HG03025 (cell line): ENCODE measurements around the gene ALPK1.
"Not testable (repeated sequence)": the region's sequence is repeated elsewhere in the genome, so short reads cannot be mapped to it uniquely, and the experiment has no call there.

Source experiments
- ATAC-seq: cut with Tn5 transposase; IDR thresholded peaks from one replicate; pipeline ENCODE4 v1.9.1; 2021; ENCODE audit warnings: mild to moderate bottlenecking, moderate library complexity; ENCODE audit not compliant: unreplicated experiment, low FRiP score

ALPK1 gene

GRCh38 chr4:112282860-112283667 is 14.1 kb upstream of the ALPK1 start:
- ATAC-seq, result no peak

- no peak for ATAC-seq
Observed at GRCh38 chr4:112284166-112284565, 13.0 kb upstream of the ALPK1 start.

GRCh38 chr4:112284662-112285411 is 12.3 kb upstream of the ALPK1 start:
- ATAC-seq, result no peak

- ATAC-seq, result no peak
Observed at GRCh38 chr4:112287258-112287989, 9.7 kb upstream of the ALPK1 start.

GRCh38 chr4:112288455-112288854 is 8.7 kb upstream of the ALPK1 start:
- ATAC-seq, result no peak

- ATAC-seq, result no peak
Observed at GRCh38 chr4:112289407-112290253, 7.5 kb upstream of the ALPK1 start.

- no peak for ATAC-seq
Observed at GRCh38 chr4:112290341-112290740, 6.8 kb upstream of the ALPK1 start.

- ATAC-seq, result no peak
Observed at GRCh38 chr4:112299721-112300120, 2.6 kb downstream of the ALPK1 start.

- ATAC-seq, result peak; percentile 53
Observed at GRCh38 chr4:112302320-112303274, 5.4 kb downstream of the ALPK1 start.

- ATAC-seq, result not testable (repeated sequence)
Observed at GRCh38 chr4:112305477-112305876, 8.3 kb downstream of the ALPK1 start.

GRCh38 chr4:112309263-112309791 is 12.2 kb downstream of the ALPK1 start:
- ATAC-seq, result not testable (repeated sequence)

- ATAC-seq, result no peak
Observed at GRCh38 chr4:112311516-112311915, 14.3 kb downstream of the ALPK1 start.

GRCh38 chr4:112312610-112313239 is 15.6 kb downstream of the ALPK1 start:
- ATAC-seq, result peak; percentile 98

- no peak for ATAC-seq
Observed at GRCh38 chr4:112315446-112315845, 18.3 kb downstream of the ALPK1 start.

GRCh38 chr4:112316360-112316759 is 19.2 kb downstream of the ALPK1 start:
- ATAC-seq, result no peak

- peak; percentile 99 for ATAC-seq
Observed at GRCh38 chr4:112318239-112319142, 21.3 kb downstream of the ALPK1 start.
